Measurements from ENCODE around the gene SLC66A3.

Gene SLC66A3

DNA sequence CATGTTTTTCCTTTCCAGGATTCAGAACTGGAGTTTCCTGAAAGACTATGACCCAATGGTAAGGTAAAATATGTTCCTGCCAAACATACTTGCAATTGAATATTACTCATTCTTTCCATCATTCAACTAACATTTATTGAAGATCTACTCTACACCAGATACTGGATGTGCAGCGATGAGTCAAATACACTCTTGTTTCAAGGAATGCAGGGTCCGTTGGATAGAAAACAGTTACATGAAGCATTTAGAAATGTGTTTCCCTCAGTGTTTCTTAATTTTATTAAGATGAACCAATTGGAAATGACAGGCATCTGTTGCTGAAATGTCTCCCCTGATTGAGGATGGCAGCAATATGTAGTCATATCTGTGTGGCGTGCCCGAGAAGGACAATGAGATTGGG lies 14.8 kb upstream of the SLC66A3 start:
- no peak for DNase-seq

DNA sequence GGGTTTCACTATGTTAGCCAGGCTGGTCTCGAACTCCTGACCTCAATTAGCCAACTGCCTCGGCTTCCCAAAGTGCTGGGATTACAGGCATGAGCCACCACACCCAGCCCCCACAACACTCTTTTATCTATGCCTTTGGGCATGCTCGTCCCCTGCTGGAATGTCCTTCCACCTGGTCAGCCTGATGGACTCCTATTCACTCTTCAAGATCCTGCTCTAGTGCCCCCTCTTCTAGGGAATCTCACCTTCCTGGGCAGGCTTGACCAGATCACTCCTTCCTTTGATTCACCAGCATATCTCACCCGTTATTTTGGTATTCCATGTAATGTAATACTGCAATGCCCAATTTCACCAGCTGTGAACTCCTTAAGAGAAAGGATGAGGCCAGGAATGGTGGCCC lies 13.9 kb upstream of the SLC66A3 start:
- DNase-seq: no peak

DNA sequence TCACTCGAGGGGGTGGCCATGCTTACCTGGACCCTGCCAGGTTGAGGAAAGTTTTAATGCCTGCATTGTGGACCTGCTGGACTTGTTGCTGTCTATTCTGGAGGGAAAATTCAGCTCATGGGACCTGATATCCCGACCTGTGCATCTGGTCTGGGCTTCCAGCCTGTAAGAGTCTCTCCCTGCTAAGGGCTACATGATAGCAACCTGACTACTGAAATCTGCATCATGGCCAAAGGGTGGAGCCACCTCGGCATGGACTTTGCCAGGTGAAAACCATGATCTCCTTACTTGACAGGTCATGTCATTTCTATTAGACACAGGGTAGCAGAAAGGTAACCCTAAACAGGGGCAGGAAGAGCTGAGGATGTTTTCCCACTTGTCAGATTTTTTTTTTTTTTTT lies 12.9 kb upstream of the SLC66A3 start:
- DNase-seq: no peak

DNA sequence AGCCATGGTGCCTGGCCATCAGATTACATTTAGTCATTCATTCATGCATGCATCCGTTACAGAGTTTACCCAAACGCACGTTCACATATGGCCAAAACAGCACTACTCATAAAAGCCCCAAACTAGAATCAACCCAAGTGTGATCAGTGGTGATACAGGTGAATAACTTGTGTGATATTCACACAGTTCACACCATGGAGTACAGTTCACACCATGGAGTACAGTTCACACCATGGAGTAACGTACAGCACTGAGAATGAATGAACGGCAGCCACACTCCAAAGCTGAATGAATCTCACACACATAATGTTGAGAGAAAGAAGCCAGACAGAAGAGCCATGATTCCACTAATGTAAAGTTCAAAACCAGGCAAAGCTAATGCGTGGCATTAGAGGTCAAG lies 12.3 kb upstream of the SLC66A3 start:
- DNase-seq: no peak

DNA sequence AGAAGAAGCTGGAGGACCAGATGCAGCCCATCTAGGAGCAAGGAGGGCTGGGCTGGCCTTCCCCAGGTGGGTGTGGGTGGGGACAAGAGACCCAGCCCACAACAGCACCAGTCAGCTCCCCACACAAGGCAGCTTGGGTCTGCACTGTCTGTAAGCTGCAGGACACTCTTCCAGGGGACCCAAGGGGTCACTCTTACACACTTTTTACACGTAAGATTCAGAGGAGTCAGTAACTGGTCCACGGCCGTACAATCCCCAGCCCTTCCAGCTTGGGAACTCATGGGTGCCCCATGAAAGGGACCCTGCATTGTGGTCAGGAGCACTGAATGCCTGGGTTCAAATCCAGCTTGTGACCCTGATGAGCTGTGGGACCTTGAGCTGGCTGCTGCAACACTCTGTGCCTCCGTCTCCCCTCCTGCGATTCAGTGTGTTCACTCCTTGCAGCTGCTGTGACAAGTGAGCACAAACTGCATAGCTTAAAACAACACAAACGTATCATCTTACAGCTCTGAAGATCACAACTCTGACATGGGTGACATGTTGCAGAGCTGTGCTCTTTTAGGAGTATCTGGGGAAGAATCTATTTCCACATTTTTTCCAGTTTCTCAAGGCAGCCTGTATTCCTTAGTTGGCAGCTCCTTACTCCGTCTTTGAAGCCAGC lies 11.1 kb upstream of the SLC66A3 start:
- no peak for DNase-seq

DNA sequence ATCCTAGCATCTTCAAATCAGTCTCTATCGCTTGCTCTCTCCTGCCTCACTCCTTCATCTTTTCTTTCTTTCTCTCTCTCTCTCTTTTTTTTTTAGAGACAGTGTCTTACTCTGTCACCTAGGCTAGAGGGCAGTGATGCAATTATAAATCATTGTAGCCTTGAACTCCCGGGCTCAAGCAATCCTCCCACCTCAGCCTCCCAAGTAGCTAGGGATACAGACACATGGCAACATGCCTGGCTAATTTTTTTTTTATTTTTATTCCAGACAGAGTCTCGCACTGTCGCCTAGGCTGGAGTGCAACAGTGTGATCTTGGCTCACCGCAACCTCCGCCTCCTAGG lies 10.6 kb upstream of the SLC66A3 start:
- DNase-seq: no peak

DNA sequence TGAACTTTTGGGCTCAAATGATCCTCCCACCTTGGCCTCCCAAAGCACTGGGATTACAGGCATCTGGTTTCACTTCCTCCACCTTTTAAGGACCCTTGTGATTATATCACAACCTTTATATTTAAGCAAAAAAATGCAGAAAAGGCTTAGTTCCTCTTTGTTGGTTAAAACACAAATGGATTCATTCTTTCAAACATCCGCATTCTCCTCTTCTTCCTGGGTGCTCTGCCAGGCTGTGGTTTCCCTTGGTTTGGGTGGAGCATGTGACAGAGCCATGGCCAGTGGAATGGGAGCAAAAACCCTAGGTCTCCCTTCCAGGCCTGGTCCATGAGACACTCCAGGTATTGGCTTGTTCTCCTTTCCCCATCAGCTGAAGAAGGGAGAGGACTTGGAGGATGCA lies 9.9 kb upstream of the SLC66A3 start:
- no peak for DNase-seq

DNA sequence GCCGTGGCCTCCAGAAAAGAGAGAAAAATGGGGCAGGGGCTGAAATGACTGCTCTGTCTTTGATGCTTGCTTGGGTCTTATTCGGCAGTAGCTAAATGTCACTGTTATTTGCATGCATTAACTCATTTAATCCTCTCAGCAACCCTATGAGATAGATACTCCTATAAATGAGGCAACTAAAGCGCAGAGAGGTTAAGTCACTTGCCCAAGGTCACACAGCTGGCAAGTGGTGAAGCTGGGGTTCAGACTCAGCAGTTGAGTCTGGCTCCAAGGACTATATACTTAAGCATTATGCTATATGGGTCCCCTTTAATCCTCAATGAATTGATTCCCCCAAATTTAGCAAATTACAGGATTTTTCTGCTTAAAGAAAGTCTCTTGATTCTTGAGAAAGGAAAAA lies 9.2 kb upstream of the SLC66A3 start:
- no peak for DNase-seq

DNA sequence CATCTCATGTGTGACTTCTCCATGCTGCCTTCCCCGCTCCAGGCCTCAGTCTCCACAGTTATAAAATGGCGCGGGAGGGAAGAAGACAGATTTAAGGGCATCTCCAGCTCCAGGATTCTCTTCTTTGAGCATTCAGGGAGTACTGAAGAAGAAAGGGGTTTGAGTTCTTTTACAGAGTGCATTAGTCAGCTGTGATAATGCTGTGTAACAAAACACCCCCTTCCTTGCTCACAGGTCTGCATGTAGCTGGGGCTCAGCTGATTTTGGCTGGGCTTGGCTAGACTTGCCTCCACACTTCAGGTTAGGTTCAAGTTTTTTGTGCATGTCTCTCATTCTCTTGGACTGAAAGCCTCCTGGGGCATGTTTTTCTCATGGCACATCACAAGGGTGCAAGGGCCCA lies 8.0 kb upstream of the SLC66A3 start:
- no peak for DNase-seq

DNA sequence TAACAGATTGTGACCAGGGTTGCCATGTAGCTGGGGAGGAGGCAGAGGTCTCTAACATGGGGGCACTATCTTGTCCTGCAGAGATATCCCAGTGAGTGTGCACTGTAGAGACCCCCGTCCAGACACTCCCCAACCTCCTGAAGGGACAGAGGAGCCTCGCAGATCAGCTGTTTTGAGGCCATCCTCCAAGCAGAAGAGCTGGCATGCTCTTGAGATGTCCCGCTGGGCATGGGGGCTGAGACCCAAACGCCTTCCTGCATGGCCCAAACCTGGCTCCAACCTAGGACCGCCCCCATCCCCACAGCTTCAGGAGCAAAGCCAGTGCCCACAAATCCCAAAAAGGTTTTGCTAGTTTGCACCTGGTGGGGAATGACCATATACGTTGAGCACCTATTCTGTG lies 2.7 kb upstream of the SLC66A3 start:
- no peak for DNase-seq

DNA sequence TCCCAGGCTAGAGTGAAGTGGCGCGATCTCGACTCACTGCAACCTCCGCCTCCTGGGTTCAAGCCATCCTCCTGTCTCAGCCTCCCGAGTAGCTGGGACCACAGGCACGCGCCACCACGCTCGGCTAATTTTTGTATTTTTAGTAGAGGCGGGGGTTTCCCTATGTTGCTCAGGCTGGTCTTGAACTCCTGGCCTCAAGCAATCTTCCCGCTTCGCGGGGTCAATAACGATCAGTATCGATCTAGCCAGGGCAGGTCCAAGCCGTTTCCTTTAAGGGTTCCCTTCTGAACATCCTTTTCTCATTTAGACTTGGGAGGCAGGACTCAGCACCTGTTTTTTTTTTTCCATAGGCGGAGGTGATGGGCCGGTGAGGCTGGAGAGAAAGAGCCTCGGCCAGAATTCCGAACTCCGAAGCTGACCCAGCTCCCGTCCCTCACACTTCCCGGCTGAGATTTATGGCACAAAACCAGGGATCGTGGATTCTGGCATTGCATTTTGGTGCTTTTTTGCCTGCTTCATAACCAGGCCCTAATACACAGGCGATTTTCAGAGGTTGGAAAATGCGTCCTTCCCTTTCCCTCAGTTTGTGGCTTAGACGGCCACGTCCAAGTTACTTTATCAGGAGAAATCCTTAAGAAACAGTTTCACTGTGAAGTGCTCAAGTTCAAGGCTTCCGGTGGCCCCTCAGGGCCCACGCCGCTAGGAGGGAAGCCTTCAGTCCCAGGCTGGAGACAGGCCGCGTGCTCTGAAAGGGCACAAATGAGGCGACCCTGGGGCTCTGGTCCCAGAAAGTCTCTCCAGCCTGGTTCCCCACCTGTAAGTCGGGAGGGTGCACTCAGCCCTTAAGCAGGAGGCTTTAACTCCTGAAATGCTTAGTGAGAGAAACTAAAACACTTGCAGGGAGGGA lies 998 bp upstream of the SLC66A3 start:
- no peak for DNase-seq

DNA sequence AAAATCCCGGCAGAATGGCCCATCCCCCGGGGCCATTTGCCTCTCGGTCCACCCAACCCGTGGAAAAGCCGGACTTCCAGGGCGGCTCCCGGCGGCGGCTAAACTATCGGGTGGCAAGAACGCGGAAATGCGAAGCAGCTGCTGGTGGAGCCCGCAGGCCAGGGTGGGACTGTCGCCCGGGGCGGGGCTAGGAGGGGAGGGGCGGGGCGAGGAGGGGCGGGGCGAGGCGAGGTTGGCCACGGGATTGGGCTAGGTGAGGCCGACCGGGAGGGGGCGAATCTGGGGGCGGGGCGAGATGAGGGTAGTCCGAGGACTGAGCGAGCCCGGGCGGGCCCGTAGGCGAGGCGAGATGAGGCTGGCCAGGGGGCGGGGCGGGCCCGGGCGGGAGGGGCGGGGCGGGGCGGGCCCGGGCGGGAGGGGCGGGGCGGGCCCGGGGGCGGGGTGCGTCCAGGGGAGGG lies 315 bp upstream of the SLC66A3 start:
- peak; percentile 99 for DNase-seq

DNA sequence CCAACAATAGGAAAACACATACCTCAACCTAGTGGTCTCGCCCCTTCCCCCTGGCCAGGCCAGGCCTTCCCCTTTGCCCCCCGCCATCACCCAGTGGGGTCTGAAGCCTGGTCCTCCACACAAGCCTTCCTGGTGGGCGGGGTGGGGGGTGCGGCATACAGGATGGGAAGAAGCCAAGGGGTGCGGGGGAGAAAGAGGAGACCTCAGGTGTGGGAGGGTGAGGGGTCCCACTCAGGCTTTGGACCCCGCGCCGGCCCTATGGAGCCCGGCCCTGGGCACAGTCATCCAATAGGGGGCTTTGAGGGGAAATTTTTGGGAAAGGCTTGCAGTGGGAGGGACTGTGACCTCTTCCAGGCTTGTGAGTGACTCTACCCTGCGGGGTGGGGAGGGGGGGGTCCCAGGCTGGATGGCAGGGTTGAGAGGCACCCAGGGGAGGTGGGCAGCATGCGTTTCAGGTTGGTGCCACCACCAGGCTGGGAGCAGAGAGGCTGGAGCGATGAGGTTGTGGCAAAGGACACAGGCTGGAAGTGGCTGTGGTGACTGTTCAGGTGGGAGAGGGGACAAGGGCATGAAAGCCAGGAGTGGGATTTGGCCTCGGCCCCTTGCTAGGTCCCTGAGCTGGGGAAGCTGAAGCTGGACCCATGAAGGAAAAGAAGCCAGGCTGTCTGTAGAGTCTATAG lies 1.3 kb downstream of the SLC66A3 start:
- no peak for DNase-seq

DNA sequence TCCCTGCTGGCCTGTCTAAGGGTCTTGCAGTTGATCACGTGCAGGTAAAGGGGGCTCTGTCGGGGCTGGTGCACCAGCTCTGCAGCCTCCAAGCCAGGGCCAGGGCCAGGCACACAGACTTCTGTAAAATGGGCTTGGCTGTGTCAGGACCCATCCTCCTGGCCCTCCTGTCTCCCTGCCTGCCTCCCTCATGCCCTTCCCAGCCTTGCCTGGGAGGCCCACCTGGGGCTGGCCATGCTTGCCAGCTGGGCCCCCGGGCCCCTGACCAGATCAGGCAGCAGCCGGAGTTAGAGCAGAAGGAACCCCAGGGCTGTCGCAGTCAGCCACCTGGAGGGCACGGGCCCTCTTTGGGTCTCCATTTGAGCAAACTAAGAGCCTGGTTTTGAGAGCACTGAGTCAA lies 2.0 kb downstream of the SLC66A3 start:
- no peak for DNase-seq

DNA sequence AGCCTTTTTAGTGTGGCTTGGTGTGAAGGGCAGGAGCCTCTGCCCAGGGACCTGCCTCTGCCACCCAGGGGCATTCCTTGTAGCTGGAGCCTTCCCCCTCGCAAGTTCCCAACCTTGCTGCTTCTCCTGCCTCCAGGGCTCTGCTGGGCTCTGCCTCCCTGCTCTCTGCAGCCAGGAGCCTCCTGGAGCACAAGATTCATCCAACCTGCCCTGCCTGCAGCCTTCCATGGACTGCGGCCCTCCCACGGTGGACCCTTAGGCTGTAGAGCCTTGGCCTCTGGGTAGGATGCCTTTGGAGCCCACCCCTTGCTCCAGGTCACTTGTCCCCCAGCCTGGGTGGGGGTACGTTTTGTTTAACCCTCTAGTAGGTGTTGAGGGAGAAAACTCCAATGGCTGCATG lies 2.5 kb downstream of the SLC66A3 start:
- no peak for DNase-seq

DNA sequence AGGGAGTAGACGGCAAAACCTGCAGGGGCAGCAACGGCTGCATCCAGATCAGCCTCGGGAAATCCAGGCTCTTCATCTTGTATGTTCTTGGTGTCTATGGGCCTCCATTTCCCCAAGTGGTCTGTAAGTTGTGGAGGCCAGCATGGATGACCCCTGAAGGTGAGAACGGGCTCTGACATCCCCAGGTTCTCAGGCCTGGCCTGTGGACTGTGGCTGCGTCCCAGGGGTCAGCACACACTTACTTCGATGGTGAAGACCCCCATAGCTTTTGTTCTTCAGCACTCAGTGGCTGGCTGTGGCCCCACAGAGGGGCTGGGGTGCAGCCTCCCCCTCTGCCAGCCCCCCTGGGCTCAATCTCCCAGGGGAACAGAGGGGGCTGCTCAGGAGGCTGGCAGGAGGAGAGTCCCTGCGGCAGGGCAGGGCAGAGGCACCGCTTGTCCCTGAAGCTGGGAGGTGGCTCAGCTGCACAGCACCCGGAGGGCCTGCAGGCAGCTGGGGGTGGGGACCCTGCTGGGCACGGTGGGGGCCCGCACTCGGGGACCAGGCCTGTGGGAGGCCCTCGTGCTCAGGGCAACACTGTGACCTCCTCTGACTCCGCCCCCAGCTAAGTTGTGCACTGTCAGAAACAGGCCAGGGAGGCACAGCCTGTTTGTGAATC lies 3.8 kb downstream of the SLC66A3 start:
- no peak for DNase-seq

DNA sequence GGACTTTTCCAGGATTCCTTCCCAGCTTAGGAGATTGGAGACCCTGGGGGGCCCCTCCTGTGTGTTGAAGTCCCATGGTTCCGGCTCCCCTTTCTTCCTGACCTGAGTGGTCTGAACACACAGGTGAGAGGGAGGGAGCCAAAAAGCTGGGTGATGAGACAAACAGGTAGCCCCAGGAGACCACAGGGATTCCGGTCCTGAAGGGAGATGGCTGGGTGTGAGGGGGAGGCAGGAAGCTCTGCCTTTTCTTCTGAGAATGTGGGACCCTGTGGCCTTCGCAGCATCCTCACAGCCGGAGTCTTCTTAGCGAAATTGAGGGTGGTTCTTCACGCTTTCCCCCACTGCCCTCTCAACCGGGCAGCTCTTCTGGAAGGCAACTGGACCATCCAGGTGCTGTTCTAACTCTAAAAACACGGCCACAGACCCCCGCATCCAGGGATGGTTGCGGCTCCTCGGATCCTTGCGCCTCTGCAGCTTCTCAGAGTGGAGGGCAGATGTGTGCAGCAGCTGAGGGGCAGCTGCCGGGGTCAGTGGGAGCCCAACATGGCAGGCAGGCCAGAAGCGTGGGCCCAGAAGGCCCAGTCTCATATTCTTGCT lies 4.4 kb downstream of the SLC66A3 start:
- no peak for DNase-seq

DNA sequence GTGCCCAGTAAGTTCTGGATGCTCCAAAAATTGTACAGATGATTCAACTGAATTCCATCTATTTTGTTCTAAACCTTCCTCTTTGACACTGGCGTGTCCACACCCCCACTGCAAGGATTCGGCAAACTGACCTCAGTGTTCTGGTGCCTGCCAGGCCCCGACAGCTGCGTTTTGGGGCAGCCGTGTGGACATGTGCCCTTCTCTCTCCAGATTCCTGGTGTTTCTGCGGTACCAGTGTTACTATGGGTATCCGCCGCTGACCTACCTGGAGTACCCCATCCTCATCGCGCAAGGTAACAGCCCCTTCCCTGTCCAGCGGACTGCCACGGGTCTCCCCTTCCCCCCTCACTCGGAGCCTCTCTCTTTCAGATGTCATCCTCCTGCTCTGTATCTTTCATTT lies 5.0 kb downstream of the SLC66A3 start:
- DNase-seq: no peak

DNA sequence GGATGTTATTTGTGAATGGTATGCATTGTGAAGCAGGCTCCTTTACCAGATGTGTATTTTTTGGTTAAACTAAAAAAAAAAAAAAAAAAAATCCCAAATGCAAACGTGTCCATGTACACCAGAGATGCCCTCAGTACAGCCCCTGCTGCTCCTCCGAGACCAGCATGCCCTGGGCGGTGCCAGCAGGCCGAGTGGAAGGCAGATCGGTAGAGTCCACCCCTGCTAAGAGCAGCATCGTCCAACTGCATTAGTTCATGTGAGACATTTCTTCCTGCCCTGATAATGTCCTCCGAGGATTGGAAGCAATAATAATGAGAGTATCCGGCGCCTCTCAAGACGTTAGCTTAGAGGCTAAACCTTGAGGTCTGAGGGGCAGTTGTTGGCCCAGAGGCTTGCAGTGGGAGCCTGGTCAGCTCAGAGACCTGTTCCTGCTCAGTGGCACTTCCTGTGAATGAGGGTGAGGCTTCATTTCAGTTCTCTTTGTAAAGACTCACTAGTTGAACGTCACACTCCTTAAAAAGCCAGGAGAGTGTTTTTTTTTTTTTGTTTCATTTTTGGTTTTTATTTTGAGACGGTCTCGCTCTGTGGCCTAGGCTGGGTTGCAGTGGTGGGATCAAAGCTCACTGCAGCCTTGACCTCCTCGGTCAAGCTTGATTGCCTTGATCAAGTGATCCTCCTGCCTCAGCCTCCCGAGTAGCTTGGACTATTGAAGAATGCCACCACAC lies 5.6 kb downstream of the SLC66A3 start:
- DNase-seq: no peak

DNA sequence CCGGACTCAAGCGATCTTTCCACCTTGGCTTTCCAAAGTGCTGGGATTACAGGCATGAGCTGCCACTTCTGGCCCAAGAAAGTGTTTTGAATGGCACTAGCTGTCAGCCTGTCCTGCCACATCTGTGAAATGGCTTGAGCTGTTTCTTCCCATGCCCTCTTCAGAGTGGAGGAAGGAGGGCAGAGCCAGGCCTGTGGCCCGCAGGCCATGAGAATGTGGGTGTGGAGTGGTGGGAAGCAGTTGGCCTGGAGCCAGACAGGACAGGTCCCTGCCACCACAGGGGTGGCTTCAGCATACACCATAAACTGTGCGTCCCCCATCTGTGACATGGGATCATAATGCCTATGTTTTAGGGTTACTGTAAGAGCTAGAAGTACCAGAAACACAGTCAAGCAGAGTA lies 6.5 kb downstream of the SLC66A3 start:
- no peak for DNase-seq

DNA sequence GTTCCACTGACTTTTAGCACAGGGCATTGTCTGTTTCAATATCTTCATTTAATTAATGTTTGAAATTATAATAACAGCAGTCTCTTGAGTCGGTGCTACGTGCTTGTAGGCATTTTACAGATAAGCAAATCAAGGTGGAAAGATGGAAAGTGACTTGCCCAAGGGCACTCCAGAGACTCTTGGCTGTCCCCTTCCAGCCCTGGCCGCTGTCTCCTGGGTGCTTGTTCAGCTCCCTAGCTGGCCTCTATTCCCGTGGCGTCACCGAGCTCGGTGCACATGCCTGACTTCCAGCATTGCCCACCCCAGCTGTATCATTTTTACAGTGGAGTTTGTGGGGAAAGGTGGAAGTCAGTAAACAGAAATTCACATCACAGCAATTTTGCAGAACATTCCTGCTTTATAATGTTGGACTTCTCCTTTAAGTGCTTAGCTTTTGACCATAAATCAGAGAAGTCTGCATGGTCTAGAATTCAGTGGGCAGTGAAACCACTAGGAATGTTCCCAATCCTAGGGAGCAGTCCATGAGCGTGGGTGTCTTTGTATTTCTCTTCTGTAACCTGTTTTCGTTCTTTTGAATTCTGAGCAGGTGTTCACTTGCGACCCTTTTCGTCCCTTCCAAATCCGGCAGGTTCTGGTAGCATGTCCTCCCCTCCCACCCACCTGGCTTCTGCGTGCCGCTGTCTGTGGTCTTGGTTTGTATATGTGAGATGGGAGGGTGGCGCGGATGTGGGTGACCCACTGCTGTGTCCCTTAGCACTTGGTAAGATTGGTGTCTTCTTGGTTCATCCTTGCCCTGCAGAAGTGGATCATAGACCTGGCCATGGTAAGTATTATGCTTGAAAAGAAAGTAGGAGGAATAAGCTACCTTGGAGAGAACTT lies 8.4 kb downstream of the SLC66A3 start:
- no peak for DNase-seq
